NCI-H2081 (cell line): Measurements from ENCODE around the gene FRAS1.
"Not testable (repeated sequence)": the region's sequence is repeated elsewhere in the genome, so short reads cannot be mapped to it uniquely, and the experiment has no call there.

ENCODE experiments used
- DNase-seq, 2 experiments: peaks; one replicate each; lab custom pipeline; 2025; lab: John Stamatoyannopoulos, UW

Gene FRAS1

GRCh38 chr4:78441756-78442155 is 384.6 kb downstream of the FRAS1 start:
- peak in 1 of 2 experiments; percentile 15 for DNase-seq

GRCh38 chr4:78446619-78447018 is 389.5 kb downstream of the FRAS1 start:
- no peak for DNase-seq

- no peak for DNase-seq
Measured at GRCh38 chr4:78451407-78451806, 394.3 kb downstream of the FRAS1 start.

GRCh38 chr4:78454016-78454415 is 396.9 kb downstream of the FRAS1 start:
- DNase-seq: no peak

GRCh38 chr4:78457751-78458150 is 400.6 kb downstream of the FRAS1 start:
- no peak for DNase-seq

- no peak for DNase-seq
Measured at GRCh38 chr4:78459327-78459726, 402.2 kb downstream of the FRAS1 start.

- no peak for DNase-seq
Measured at GRCh38 chr4:78460368-78460767, 403.2 kb downstream of the FRAS1 start.

- no peak for DNase-seq
Measured at GRCh38 chr4:78464265-78464664, 407.1 kb downstream of the FRAS1 start.

- not testable (repeated sequence) for DNase-seq
Measured at GRCh38 chr4:78467223-78467622, 410.1 kb downstream of the FRAS1 start.

GRCh38 chr4:78468272-78468671 is 411.1 kb downstream of the FRAS1 start:
- DNase-seq: no peak

- no peak for DNase-seq
Measured at GRCh38 chr4:78476108-78476704, 419.1 kb downstream of the FRAS1 start.

- no peak for DNase-seq
Measured at GRCh38 chr4:78477276-78477675, 420.2 kb downstream of the FRAS1 start.

GRCh38 chr4:78478523-78478922 is 421.4 kb downstream of the FRAS1 start:
- DNase-seq: no peak

GRCh38 chr4:78480286-78480685 is 423.2 kb downstream of the FRAS1 start:
- no peak for DNase-seq

- DNase-seq: no peak
Measured at GRCh38 chr4:78481180-78481579, 424.1 kb downstream of the FRAS1 start.

GRCh38 chr4:78482281-78482680 is 425.2 kb downstream of the FRAS1 start:
- DNase-seq: no peak

- no peak for DNase-seq
Measured at GRCh38 chr4:78483811-78484210, 426.7 kb downstream of the FRAS1 start.

- DNase-seq: no peak
Measured at GRCh38 chr4:78484574-78484973, 427.5 kb downstream of the FRAS1 start.

GRCh38 chr4:78493731-78494130 is 436.6 kb downstream of the FRAS1 start:
- DNase-seq: no peak

GRCh38 chr4:78496021-78496643 is 439.0 kb downstream of the FRAS1 start:
- DNase-seq: no peak

GRCh38 chr4:78506260-78506659 is 449.1 kb downstream of the FRAS1 start:
- DNase-seq: not testable (repeated sequence)

- DNase-seq: no peak
Measured at GRCh38 chr4:78509043-78509442, 451.9 kb downstream of the FRAS1 start.

GRCh38 chr4:78510108-78510507 is 453.0 kb downstream of the FRAS1 start:
- no peak for DNase-seq

- DNase-seq: no peak
Measured at GRCh38 chr4:78510681-78511080, 453.6 kb downstream of the FRAS1 start.
